ENCODE measurements around the gene PCDHA3.
"Not testable (repeated sequence)": the region's sequence is repeated elsewhere in the genome, so short reads cannot be mapped to it uniquely, and the experiment has no call there.

PCDHA3 gene

DNA sequence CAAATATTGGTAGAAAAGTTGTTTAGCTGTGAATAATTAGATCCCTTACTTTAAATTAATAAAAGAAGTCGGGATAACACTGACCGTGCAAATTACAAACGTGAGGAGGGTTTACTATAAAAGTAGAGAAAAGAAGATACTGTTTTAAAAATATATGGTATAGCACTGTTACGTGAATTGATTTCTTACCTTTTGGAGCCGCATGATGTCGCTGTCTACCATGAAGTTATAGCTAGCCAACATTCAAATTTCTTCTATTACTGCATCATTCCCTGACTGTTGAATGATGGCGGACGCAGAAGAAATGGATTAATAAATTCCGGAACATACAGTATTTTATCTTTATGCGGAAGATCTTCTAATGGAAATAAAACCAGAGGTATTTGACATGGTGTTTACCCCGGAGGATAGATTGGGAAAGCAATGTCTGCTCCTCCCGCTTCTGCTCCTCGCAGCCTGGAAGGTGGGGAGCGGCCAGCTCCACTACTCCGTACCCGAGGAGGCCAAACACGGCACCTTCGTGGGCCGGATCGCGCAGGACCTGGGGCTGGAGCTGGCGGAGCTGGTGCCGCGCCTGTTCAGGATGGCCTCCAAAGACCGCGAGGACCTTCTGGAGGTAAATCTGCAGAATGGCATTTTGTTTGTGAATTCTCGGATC lies 27.0 kb downstream of the PCDHA3 start, which contains the start of gene PCDHA6:
Gene PCDHA6 (plus strand): TSS at position 257 of the 658 bp plus-strand sequence. CDS start 132 bp downstream, at position 389.
- no peak for TF ChIP-seq FOXP2 (optimal IDR thresholded peaks at IDR 0.05; ENCODE audit: control extremely low read depth, extremely low read length, insufficient read depth)
- no peak for TF ChIP-seq EZH2 (IDR thresholded peaks at IDR 0.05)
- TF ChIP-seq POLR2AphosphoS5 (IDR thresholded peaks at IDR 0.05; ENCODE audit: borderline replicate concordance, low read depth, low read length): no peak
- no peak for DNase-seq (ENCODE audit: low read depth, low spot score)
- Histone ChIP-seq H3K9me3 (ENCODE audit: low read depth, low read length) (no peaks in the 10 kb centered on the region; the same call in 1 of the 2 replicates), H3K4me3 (no peak within 1 kb of the TSS), H3K27ac (no peak within 1 kb of the TSS), H3K9ac (ENCODE audit: insufficient read length) (no peak within 1 kb of the TSS), H3K36me3 (ENCODE audit: insufficient read depth, low read length) (no peaks in the 10 kb centered on the region)

DNA sequence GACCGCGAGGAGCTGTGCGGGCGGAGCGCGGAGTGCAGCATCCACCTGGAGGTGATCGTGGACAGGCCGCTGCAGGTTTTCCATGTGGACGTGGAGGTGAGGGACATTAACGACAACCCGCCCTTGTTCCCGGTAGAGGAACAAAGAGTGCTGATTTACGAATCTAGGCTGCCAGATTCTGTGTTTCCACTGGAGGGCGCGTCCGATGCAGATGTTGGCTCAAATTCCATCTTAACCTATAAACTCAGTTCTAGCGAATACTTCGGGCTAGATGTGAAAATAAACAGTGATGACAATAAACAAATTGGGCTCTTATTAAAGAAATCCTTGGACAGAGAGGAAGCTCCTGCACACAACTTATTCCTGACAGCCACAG lies 27.5 kb downstream of the PCDHA3 start:
- DNase-seq (ENCODE audit: low read depth, low spot score): no peak
- Histone ChIP-seq H3K36me3 (ENCODE audit: insufficient read depth, low read length) (no peaks in the 10 kb centered on the region), H3K4me3 (no peak overlapping the region)

GRCh38 chr5:140829511-140830501 lies 28.9 kb downstream of the PCDHA3 start:
- not testable (repeated sequence) for H3K36me3 ChIP-seq (ENCODE audit: insufficient read depth, low read length); H3K9me3 ChIP-seq (ENCODE audit: low read depth, low read length); H3K9ac ChIP-seq (ENCODE audit: insufficient read length); DNase-seq (ENCODE audit: low read depth, low spot score); H3K27ac ChIP-seq; H3K4me3 ChIP-seq

More for the DNA sequence above, 27.5 kb downstream of the PCDHA3 start:
- TF ChIP-seq EZH2 (IDR thresholded peaks at IDR 0.05) (no peak), POLR2AphosphoS5 (IDR thresholded peaks at IDR 0.05; ENCODE audit: borderline replicate concordance, low read depth, low read length) (no peak)
- Histone ChIP-seq H3K9me3 (ENCODE audit: low read depth, low read length) (no peaks in the 10 kb centered on the region; the same call in 1 of the 2 replicates), H3K9ac (ENCODE audit: insufficient read length) (no peak overlapping the region), H3K27ac (no peak overlapping the region)

- H3K9me3 ChIP-seq (ENCODE audit: low read depth, low read length): no peaks in the 10 kb centered on the region
- no peaks in the 10 kb centered on the region for H3K36me3 ChIP-seq (ENCODE audit: insufficient read depth, low read length)
- TF ChIP-seq EZH2 (IDR thresholded peaks at IDR 0.05): no peak
- TF ChIP-seq POLR2AphosphoS5 (IDR thresholded peaks at IDR 0.05; ENCODE audit: borderline replicate concordance, low read depth, low read length): no peak
- no peak for TF ChIP-seq FOXP2 (optimal IDR thresholded peaks at IDR 0.05; ENCODE audit: control extremely low read depth, extremely low read length, insufficient read depth)
- H3K27ac ChIP-seq: no peak within 1 kb of the TSS
- DNase-seq (ENCODE audit: low read depth, low spot score): no peak
- no peak within 1 kb of the TSS for H3K9ac ChIP-seq (ENCODE audit: insufficient read length)
- no peak within 1 kb of the TSS for H3K4me3 ChIP-seq
Measured at GRCh38 chr5:140833993-140834392, 33.1 kb downstream of the PCDHA3 start, which contains the start of gene PCDHA7. PCDHA7 (plus strand) TSS chr5:140834269; CDS start chr5:140834384, 115 bp downstream.

- not testable (repeated sequence) for H3K27ac ChIP-seq; H3K9me3 ChIP-seq (ENCODE audit: low read depth, low read length); DNase-seq (ENCODE audit: low read depth, low spot score); H3K36me3 ChIP-seq (ENCODE audit: insufficient read depth, low read length); H3K4me3 ChIP-seq; H3K9ac ChIP-seq (ENCODE audit: insufficient read length)
Measured at GRCh38 chr5:140834439-140835008, 33.7 kb downstream of the PCDHA3 start.

DNA sequence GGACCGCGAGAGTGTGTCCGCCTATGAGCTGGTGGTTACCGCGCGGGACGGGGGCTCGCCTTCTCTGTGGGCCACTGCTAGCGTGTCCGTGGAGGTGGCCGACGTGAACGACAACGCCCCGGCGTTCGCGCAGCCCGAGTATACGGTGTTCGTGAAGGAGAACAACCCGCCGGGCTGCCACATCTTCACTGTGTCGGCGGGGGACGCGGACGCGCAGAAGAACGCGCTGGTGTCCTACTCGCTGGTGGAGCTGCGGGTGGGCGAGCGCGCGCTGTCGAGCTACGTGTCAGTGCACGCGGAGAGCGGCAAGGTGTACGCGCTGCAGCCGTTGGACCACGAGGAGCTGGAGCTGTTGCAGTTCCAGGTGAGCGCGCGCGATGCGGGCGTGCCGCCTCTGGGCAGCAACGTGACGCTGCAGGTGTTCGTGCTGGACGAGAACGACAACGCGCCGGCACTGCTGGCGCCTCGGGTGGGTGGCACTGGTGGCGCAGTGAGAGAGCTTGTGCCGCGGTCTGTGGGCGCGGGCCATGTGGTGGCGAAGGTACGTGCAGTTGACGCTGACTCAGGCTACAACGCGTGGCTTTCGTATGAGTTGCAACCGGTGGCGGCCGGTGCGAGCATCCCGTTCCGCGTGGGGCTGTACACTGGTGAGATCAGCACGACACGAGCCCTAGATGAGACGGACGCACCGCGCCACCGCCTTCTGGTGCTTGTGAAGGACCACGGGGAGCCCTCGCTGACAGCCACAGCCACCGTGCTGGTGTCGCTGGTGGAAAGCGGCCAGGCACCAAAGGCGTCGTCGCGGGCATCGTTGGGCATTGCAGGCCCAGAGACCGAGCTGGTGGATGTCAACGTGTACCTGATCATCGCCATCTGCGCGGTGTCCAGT lies 35.0 kb downstream of the PCDHA3 start:
- DNase-seq (ENCODE audit: low read depth, low spot score): no peak
- H3K4me3 ChIP-seq: no peak overlapping the region
- H3K9me3 ChIP-seq (ENCODE audit: low read depth, low read length): no peaks in the 10 kb centered on the region
- no peak overlapping the region for H3K27ac ChIP-seq
- H3K36me3 ChIP-seq (ENCODE audit: insufficient read depth, low read length): no peaks in the 10 kb centered on the region
- TF ChIP-seq FOXP2 (optimal IDR thresholded peaks at IDR 0.05; ENCODE audit: control extremely low read depth, extremely low read length, insufficient read depth) (no peak), EZH2 (IDR thresholded peaks at IDR 0.05) (no peak), POLR2AphosphoS5 (IDR thresholded peaks at IDR 0.05; ENCODE audit: borderline replicate concordance, low read depth, low read length) (no peak)
- H3K9ac ChIP-seq (ENCODE audit: insufficient read length): no peak overlapping the region

GRCh38 chr5:140840978-140841962 lies 40.4 kb downstream of the PCDHA3 start, which contains the start of gene PCDHA8:
PCDHA8 (plus strand) TSS chr5:140841187; CDS start chr5:140841322, 135 bp downstream.
- Histone ChIP-seq H3K27ac (no peak within 1 kb of the TSS), H3K4me3 (no peak within 1 kb of the TSS), H3K9ac (ENCODE audit: insufficient read length) (no peak within 1 kb of the TSS), H3K9me3 (ENCODE audit: low read depth, low read length) (no peaks in the 10 kb centered on the region), H3K36me3 (ENCODE audit: insufficient read depth, low read length) (no peaks in the 10 kb centered on the region)
- DNase-seq (ENCODE audit: low read depth, low spot score): no peak
- TF ChIP-seq EZH2 (IDR thresholded peaks at IDR 0.05) (no peak), POLR2AphosphoS5 (IDR thresholded peaks at IDR 0.05; ENCODE audit: borderline replicate concordance, low read depth, low read length) (no peak), FOXP2 (optimal IDR thresholded peaks at IDR 0.05; ENCODE audit: control extremely low read depth, extremely low read length, insufficient read depth) (no peak)

Measured in SK-N-MC (cell line).